Measurements from ENCODE around the gene CD2AP. TPM values are rescaled to one million over a fixed set of nuclear protein-coding genes. Genes with fewer than 3 reads are reported as not detected.
A peak's percentile ranks its signal among the peaks of the same experiment; 100 is the strongest.
"Not testable (repeated sequence)": the region's sequence is repeated elsewhere in the genome, so short reads cannot be mapped to it uniquely, and the experiment has no call there.

Gene CD2AP
- total and polyA plus RNA-seq, 4 donors: 14.2 to 104 (median 21.7) TPM

GRCh38 chr6:47647188-47647587 is 169.6 kb downstream of the CD2AP start:
- DNase-seq (no peak), ATAC-seq (ENCODE audit: insufficient read depth, low FRiP score) (no peak)
- 91 to 93% methylated on average over 1 of the region's 1 CpG for WGBS, 2 donors
- Histone ChIP-seq H3K4me3 (no peak overlapping the region), H3K27ac (ENCODE audit: low read depth in 1 of 2, low read length in 1 of 2) (no peak overlapping the region), H3K9ac (ENCODE audit: insufficient read depth in 1 of 2, low read length in 2 of 2) (no peak overlapping the region), H3K4me1 (ENCODE audit: control insufficient read depth in 5 of 5, insufficient read depth in 5 of 5, low read length in 5 of 5) (peaks cover 0 to 10% (median 0%) of the 10 kb centered on the region in 5 donors), H3K36me3 (ENCODE audit: control insufficient read depth in 4 of 4, insufficient read depth in 4 of 4, low read length in 4 of 4) (no peaks in the 10 kb centered on the region), H3K27me3 (ENCODE audit: control insufficient read depth in 3 of 3, insufficient read depth in 3 of 3, low read length in 2 of 3) (no peaks in the 10 kb centered on the region), H3K9me3 (ENCODE audit: control insufficient read depth in 4 of 4, insufficient read depth in 3 of 4, low read length in 3 of 4) (no peaks in the 10 kb centered on the region)
- TF ChIP-seq, protein P1, sequence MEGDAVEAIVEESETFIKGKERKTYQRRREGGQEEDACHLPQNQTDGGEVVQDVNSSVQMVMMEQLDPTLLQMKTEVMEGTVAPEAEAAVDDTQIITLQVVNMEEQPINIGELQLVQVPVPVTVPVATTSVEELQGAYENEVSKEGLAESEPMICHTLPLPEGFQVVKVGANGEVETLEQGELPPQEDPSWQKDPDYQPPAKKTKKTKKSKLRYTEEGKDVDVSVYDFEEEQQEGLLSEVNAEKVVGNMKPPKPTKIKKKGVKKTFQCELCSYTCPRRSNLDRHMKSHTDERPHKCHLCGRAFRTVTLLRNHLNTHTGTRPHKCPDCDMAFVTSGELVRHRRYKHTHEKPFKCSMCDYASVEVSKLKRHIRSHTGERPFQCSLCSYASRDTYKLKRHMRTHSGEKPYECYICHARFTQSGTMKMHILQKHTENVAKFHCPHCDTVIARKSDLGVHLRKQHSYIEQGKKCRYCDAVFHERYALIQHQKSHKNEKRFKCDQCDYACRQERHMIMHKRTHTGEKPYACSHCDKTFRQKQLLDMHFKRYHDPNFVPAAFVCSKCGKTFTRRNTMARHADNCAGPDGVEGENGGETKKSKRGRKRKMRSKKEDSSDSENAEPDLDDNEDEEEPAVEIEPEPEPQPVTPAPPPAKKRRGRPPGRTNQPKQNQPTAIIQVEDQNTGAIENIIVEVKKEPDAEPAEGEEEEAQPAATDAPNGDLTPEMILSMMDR (IDR thresholded peaks at IDR 0.05; ENCODE audit: control extremely low read depth, extremely low read depth): no peak

DNA sequence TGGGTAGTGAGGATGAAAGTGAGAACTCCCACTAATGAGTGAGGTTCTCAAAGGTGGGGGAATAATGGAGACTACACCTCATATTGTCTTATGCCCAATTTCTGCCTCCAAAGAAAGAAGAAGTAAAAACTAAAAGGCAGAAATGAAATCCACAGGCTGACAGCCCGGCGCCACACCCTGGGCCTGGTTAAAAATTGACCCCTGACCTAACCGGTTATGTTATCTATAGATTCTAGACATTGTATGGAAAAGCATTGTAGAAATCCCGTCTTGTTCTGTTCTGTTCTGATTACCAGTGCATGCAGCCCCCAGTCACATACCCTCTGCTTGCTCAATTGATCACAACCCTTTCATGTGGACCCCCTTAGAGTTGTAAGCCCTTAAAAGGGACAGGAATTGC is 170.0 kb downstream of the CD2AP start:
- H3K4me1 ChIP-seq (ENCODE audit: control insufficient read depth in 5 of 5, insufficient read depth in 5 of 5, low read length in 5 of 5): peaks cover 0 to 10% (median 0%) of the 10 kb centered on the region in 5 donors
- not testable (repeated sequence) for H3K9me3 ChIP-seq (ENCODE audit: control insufficient read depth in 4 of 4, insufficient read depth in 3 of 4, low read length in 3 of 4); DNase-seq; ATAC-seq (ENCODE audit: insufficient read depth, low FRiP score); H3K27ac ChIP-seq (ENCODE audit: low read depth in 1 of 2, low read length in 1 of 2); H3K4me3 ChIP-seq; H3K27me3 ChIP-seq (ENCODE audit: control insufficient read depth in 3 of 3, insufficient read depth in 3 of 3, low read length in 2 of 3); H3K9ac ChIP-seq (ENCODE audit: insufficient read depth in 1 of 2, low read length in 2 of 2); H3K36me3 ChIP-seq (ENCODE audit: control insufficient read depth in 4 of 4, insufficient read depth in 4 of 4, low read length in 4 of 4)
- WGBS, 2 donors: 75 to 82% methylated on average over 4 of the region's 4 CpGs

DNA sequence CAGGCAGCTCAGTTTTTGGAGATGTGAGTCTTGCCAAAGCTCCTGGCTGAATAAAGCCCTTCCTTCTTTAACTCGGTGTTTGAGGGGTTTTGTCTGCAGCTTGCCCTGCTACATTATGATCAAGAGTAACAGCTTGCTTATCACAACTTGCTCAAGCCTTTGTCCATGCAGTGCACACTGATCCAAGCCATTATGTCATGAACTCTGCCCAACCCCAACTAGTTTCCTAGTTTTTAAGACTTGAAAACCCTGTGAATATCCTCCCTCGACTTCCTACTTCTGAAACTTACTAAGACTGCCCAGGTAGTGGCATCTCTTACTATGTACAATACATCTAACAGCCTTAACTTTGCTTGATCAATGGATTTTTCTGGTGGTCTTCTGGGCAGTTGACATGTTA is 170.4 kb downstream of the CD2AP start:
- Histone ChIP-seq H3K9ac (ENCODE audit: insufficient read depth in 1 of 2, low read length in 2 of 2) (no peak overlapping the region), H3K4me3 (no peak overlapping the region), H3K27me3 (ENCODE audit: control insufficient read depth in 3 of 3, insufficient read depth in 3 of 3, low read length in 2 of 3) (no peaks in the 10 kb centered on the region), H3K4me1 (ENCODE audit: control insufficient read depth in 5 of 5, insufficient read depth in 5 of 5, low read length in 5 of 5) (peaks cover 0 to 10% (median 0%) of the 10 kb centered on the region in 5 donors), H3K36me3 (ENCODE audit: control insufficient read depth in 4 of 4, insufficient read depth in 4 of 4, low read length in 4 of 4) (no peaks in the 10 kb centered on the region), H3K27ac (ENCODE audit: low read depth in 1 of 2, low read length in 1 of 2) (no peak overlapping the region), H3K9me3 (ENCODE audit: control insufficient read depth in 4 of 4, insufficient read depth in 3 of 4, low read length in 3 of 4) (no peaks in the 10 kb centered on the region)
- ATAC-seq (ENCODE audit: insufficient read depth, low FRiP score) (no peak), DNase-seq (no peak)
- WGBS, 2 donors: 82 to 84% methylated on average over 2 of the region's 2 CpGs
- TF ChIP-seq, protein P1 (IDR thresholded peaks at IDR 0.05; ENCODE audit: control extremely low read depth, extremely low read depth): no peak

GRCh38 chr6:47650553-47651432 is 173.2 kb downstream of the CD2AP start:
- Histone ChIP-seq H3K36me3 (ENCODE audit: control insufficient read depth in 4 of 4, insufficient read depth in 4 of 4, low read length in 4 of 4) (no peaks in the 10 kb centered on the region), H3K4me1 (ENCODE audit: control insufficient read depth in 5 of 5, insufficient read depth in 5 of 5, low read length in 5 of 5) (peaks cover 0 to 10% (median 0%) of the 10 kb centered on the region in 5 donors), H3K9ac (ENCODE audit: insufficient read depth in 1 of 2, low read length in 2 of 2) (no peak overlapping the region), H3K27me3 (ENCODE audit: control insufficient read depth in 3 of 3, insufficient read depth in 3 of 3, low read length in 2 of 3) (no peaks in the 10 kb centered on the region), H3K4me3 (no peak overlapping the region), H3K9me3 (ENCODE audit: control insufficient read depth in 4 of 4, insufficient read depth in 3 of 4, low read length in 3 of 4) (no peaks in the 10 kb centered on the region), H3K27ac (ENCODE audit: low read depth in 1 of 2, low read length in 1 of 2) (peak overlapping the region in 1 of 2 donors; percentile 46)
- DNase-seq (no peak), ATAC-seq (ENCODE audit: insufficient read depth, low FRiP score) (no peak)
- 46 to 57% methylated on average over 3 of the region's 3 CpGs for WGBS, 2 donors
- TF ChIP-seq, protein P1 (IDR thresholded peaks at IDR 0.05; ENCODE audit: control extremely low read depth, extremely low read depth): no peak

All from lung (tissue), 12 donors.